Measurements from ENCODE around the gene ATP6V0E1.
"Not testable (repeated sequence)": the region's sequence is repeated elsewhere in the genome, so short reads cannot be mapped to it uniquely, and the experiment has no call there.

ATP6V0E1 gene

DNA sequence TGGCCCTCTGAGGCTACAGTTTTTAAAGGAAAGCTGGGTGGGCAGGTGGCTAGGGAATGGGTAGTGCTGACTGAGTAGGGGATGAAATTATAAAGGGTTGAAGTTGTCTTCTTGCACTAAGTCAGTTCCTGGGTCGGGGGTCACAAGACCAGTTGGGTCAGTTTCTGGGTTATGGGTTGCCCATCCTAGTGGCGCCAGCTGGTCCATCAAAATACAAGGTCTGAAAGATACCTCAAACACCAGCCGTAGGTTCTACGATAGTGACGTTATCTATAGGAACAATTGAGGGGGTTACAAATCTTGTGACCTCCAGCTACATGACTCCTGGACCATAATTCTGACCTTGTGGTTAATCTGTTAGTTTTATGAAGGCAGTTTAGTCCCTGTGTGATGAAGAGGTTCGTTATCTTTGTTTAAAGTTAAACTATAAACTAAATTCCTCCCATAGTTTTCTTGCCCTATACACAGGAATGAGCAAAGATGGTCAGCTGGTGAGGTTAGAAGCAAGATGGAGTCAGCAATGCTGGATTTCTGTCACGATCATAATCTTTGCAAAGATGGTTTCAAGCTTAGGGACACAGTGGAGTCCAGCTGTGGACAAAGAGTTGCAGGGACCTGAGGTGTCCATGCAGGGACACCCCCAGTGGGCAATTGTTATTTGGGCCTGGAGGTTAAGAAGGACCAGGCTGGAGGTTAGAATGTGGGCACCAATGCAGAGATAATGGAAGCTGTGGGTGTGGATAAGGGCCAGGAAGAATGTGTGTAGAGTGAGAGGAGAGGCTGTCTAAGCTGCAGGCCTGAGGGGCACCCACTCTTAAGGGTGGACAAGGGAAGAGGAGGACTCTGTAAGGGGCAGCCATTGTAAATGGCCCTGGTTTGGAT is 58.6 kb downstream of the ATP6V0E1 start:
- DNase-seq = no peak

- no peak for DNase-seq
Observed at GRCh38 chr5:173042763-173043107, 59.2 kb downstream of the ATP6V0E1 start.

DNA sequence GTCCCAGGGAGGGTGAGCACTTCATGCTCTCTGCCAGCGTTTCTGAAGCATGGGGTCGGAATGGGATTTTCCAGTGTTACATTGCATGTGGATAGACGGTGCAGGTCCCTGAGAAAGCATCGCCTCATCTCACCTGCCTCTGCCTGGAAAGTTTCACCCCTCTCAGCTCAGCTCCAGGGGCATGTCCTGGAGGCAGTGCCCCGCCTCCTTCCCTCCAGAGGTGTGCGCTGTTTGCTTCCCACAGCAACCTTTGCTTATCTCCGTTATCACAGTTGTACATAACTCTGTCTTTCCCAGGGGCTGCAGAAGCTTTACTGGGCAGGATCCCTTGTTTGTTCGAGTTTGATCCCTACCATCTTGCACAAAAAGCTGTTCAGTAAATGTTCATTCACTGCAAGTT is 61.9 kb downstream of the ATP6V0E1 start:
- no peak for DNase-seq

GRCh38 chr5:173047096-173047837 is 63.7 kb downstream of the ATP6V0E1 start:
- DNase-seq = not testable (repeated sequence)

GRCh38 chr5:173047838-173048105 is 64.2 kb downstream of the ATP6V0E1 start:
- DNase-seq = no peak

DNA sequence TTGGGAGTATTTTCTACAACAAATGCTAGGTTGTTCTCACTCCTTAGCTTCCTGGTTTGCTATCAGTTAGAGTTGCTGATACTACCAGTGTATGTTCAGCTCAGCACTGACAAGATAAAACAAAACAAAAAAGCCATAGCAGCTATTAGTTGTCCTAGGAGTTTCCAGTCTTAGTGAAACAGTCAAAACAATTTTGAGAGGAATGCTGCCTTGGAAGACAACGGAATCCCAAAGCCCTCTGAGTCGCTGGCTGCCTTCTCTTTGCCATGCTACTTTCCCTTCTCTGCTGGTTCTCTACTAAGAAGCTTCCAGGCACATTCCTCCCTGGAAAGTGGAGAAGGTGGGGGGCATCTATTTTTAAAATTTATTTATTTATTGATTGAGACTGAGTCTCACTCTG is 67.2 kb downstream of the ATP6V0E1 start:
- no peak for DNase-seq

DNA sequence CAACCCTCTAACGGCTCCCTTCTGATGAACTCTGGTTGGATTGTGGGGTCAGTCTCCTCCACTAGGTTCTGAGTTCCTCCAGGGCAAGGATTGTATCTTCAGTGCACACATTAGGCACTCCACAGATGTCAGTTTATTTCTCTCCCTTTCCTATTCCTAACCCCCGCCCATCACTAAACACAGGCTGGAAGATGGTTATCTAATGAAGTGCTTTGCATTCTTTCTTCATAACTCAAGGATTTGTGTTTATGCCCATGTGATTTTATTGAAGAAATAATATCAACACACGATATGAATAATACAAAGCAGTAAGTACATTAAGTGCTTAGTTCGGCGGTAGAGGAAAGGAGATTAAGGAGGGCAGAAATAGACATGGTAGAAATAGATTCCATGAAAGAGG is 68.2 kb downstream of the ATP6V0E1 start:
- DNase-seq = no peak

- no peak for DNase-seq
Observed at GRCh38 chr5:173053041-173053440, 69.5 kb downstream of the ATP6V0E1 start.

GRCh38 chr5:173055042-173055721 is 71.6 kb downstream of the ATP6V0E1 start:
- DNase-seq = no peak

DNA sequence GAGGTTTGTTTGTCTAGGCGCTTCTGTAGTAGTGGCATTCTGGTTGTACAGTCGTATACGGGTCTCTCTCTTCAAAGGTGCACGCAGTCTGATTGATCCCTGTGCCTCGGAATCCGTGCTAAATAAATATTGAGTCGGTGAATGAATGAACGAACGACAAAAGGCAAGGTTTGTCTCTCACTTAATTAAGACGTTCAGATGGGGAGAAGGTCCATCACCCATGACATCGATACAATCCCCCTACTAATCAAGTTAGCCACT is 72.1 kb downstream of the ATP6V0E1 start:
- DNase-seq = no peak

- peak; percentile 97 for DNase-seq
Observed at GRCh38 chr5:173055983-173056782, 72.6 kb downstream of the ATP6V0E1 start, which contains the start of gene CREBRF. Gene CREBRF (plus strand): TSS chr5:173056352. CDS start chr5:173080776, 24,424 bp downstream.

DNA sequence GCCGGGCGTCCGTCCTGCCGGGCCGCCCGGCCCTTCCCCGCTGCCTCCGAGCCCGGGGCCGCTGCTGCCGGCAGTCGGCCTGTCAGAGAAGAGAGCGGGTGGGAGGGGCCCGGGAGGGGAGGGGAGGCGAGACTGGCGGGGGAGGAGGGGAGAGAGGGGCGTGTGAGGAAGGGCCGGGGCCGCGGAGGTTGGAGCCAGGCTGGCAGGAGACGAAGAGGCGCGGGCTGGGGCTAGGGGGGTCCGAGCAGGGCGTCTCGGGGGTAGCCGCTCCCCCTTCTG is 73.2 kb downstream of the ATP6V0E1 start:
- DNase-seq = no peak

DNA sequence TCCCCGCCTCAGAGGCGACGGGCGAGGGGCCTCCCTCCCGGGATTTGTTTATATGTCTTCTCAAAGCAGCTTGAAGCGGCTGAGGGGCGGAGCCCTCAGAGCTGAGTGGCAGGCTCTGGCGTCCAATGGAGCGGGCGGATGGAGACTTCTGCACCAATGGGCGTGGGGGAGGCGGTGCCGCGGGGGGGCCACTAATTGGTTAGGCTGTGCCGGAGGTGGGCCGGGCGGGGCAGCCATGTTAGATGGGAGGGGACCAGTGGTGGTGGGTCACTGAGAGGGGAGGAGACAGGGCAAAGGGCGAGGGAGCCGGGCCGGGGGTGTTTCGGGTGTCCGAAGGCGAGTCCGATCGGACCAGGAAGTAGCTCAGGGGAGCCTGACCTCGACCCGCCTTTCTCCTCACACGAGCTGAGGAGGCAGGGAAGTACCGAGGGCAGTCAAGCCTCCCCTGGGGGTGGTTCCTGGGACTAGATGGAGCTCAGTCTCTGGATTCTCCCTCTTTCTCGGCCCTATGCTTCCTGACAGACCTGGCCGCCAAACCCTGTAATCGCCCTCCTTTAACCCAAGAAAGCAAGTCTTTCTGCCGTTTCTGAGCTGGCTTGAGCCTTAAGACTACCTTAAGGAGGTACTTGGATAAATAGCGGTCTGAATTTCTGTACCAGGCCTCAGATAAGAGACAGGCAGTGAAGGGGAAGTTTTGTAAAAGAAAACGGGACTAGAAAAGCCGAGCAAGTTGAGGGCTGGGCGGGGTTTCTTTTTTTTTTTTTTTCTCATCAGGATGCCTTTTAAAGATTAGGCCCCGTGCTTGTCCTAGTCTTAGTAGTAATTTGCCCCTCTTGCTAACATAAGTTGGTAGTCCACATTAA is 73.7 kb downstream of the ATP6V0E1 start:
- peak; percentile 98 for DNase-seq

- no peak for DNase-seq
Observed at GRCh38 chr5:173062141-173062540, 78.6 kb downstream of the ATP6V0E1 start.

DNA sequence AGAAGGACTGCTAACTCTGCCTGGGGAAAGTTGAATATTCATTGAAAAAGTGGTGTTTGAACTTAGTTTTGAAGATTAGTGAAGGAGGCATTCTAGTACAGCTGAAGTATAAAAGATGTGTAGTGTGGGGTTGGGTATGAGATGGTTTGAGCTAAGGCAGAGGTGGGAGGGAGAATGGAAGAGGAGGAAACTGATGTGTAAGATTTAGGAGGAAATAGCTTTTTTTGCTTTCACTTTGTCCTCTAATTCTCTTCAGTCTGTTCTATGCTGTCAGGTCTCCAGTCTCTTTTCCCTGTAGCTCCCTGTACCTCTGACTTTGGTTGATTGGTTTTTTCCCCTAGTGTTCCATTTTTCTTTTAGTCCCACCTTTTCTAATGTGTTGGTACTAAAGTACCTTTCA is 81.6 kb downstream of the ATP6V0E1 start:
- peak; percentile 4 for DNase-seq

GRCh38 chr5:173069671-173070070 is 86.1 kb downstream of the ATP6V0E1 start:
- DNase-seq = no peak

- no peak for DNase-seq
Observed at GRCh38 chr5:173075137-173075843, 91.7 kb downstream of the ATP6V0E1 start.

GRCh38 chr5:173075970-173076369 is 92.4 kb downstream of the ATP6V0E1 start:
- DNase-seq = no peak

- not testable (repeated sequence) for DNase-seq
Observed at GRCh38 chr5:173076471-173076870, 92.9 kb downstream of the ATP6V0E1 start.

DNA sequence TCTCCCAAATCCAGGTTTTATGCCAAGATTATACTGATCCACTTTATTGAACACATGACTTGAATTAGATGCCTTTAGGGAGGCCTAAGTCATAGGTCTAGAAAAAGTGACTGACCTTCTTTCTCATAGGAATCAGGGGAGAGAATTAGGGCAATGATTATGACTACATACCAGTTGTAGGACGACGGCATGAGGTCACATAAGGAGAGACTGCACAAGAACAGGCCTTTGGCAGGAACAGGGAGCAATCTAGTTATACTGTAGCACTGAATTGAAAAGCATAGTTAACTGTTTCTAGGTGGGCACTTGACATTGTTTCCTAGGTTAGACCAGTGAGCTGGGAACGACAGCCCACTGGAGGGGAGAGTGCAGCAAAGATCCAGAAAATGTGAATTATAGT is 95.3 kb downstream of the ATP6V0E1 start:
- DNase-seq = no peak
